WTC11 (cell line): Measurements from ENCODE around the gene CALN1. TPM values are rescaled to one million over a fixed set of nuclear protein-coding genes. Genes with fewer than 3 reads are reported as not detected.

Experiments
- ATAC-seq: fragments of 200-7000 bp; cut with Tn5 transposase; 2 replicates; pipeline ENCODE4 v1.10.0; 2021; ENCODE audit warnings: mild to moderate bottlenecking, moderate library complexity
- CTCF ChIA-PET: fragments of 300-600 bp; sonication (Branson Sonifier 250); formaldehyde crosslinking; loops from one replicate; lab custom pipeline; 2021; ENCODE audit warnings: antibody characterized with exemption; lab: Charles Lee
- POLR2A ChIA-PET: fragments of 350-600 bp; sonication (Branson Sonifier 250); formaldehyde crosslinking; loops from one replicate; lab custom pipeline; 2021; ENCODE audit warnings: antibody characterized with exemption; lab: Charles Lee
- DNase-seq: peaks from one replicate; pipeline ENCODE4 v3.0.0; 2021; ENCODE audit warnings: low spot score
- H3K27ac Mint-ChIP-seq: 2 replicates; pipeline ENCODE4 v1.8.0; 2021; ENCODE audit warnings: mixed read lengths
- H3K27me3 Mint-ChIP-seq: 2 replicates; pipeline ENCODE4 v1.8.0; 2021; ENCODE audit warnings: low read depth, mild to moderate bottlenecking, moderate library complexity, mixed read lengths
- H3K36me3 Mint-ChIP-seq: 2 replicates; pipeline ENCODE4 v1.8.0; 2021; ENCODE audit warnings: mixed read lengths
- H3K4me1 Mint-ChIP-seq: 2 replicates; pipeline ENCODE4 v1.8.0; 2022; ENCODE audit warnings: mixed read lengths
- H3K4me3 Mint-ChIP-seq: 2 replicates; pipeline ENCODE4 v1.8.0; 2021; ENCODE audit warnings: mild to moderate bottlenecking, moderate library complexity, mixed read lengths
- H3K9me3 Mint-ChIP-seq: 2 replicates; pipeline ENCODE4 v1.8.0; 2021; ENCODE audit warnings: mixed read lengths
- E2F4 ChIP-seq: sonication (generic); formaldehyde crosslinking; IDR thresholded peaks from 2 replicates; pipeline ENCODE4 v1.8.1; 2022; ENCODE audit warnings: low read depth, mild to moderate bottlenecking, moderate library complexity, missing genetic modification reagents, borderline replicate concordance
- EMX1 ChIP-seq: fragments of 250-450 bp; sonication (Bioruptor Pico); IDR thresholded peaks from 2 replicates; pipeline ENCODE4 v1.8.0; 2021; ENCODE audit warnings: mild to moderate bottlenecking
- KAT7 ChIP-seq: sonication (generic); formaldehyde crosslinking; IDR thresholded peaks from 2 replicates; pipeline ENCODE4 v1.8.1; 2023; ENCODE audit warnings: missing genetic modification reagents, mild to moderate bottlenecking, borderline replicate concordance
- NR1H2 ChIP-seq: sonication (generic); formaldehyde crosslinking; IDR thresholded peaks from 2 replicates; pipeline ENCODE4 v1.9.0; 2021; ENCODE audit warnings: mild to moderate bottlenecking, moderate library complexity, missing genetic modification reagents
- SMAD3 ChIP-seq: sonication (generic); formaldehyde crosslinking; IDR thresholded peaks from 2 replicates; pipeline ENCODE4 v1.8.0; 2022; ENCODE audit warnings: missing genetic modification reagents, mild to moderate bottlenecking, borderline replicate concordance
- ZNF121 ChIP-seq: sonication (generic); formaldehyde crosslinking; IDR thresholded peaks from 2 replicates; pipeline ENCODE4 v1.8.0; 2023; ENCODE audit warnings: missing genetic modification reagents
- ZNF138 ChIP-seq: sonication (generic); formaldehyde crosslinking; conservative IDR thresholded peaks from 2 replicates; pipeline ENCODE4 v1.8.1; 2022; ENCODE audit warnings: mild to moderate bottlenecking, moderate library complexity, missing genetic modification reagents
- ZNF219 ChIP-seq: sonication (generic); formaldehyde crosslinking; IDR thresholded peaks from 2 replicates; pipeline ENCODE4 v1.8.0; 2023; ENCODE audit warnings: missing genetic modification reagents, mild to moderate bottlenecking, borderline replicate concordance
- total RNA-seq: library from RNA; stranded (reverse); gene quantifications from 3 replicates; pipeline ENCODE4 v1.2.3, GENCODE V29; 2021
- TF ChIP-seq, protein P1 (sequence below): fragments of 250-450 bp; sonication (Bioruptor Pico); IDR thresholded peaks from 2 replicates; pipeline ENCODE4 v1.9.0; 2021; ENCODE audit warnings: mild to moderate bottlenecking, borderline replicate concordance
- TF ChIP-seq, protein P2 (sequence below): sonication (generic); formaldehyde crosslinking; IDR thresholded peaks from 2 replicates; pipeline ENCODE4 v1.8.1; 2022; ENCODE audit warnings: mild to moderate bottlenecking, missing genetic modification reagents, moderate library complexity, borderline replicate concordance
- TF ChIP-seq, protein P3 (sequence below): sonication (generic); formaldehyde crosslinking; IDR thresholded peaks from 2 replicates; pipeline ENCODE4 v1.8.1; 2022; ENCODE audit warnings: missing genetic modification reagents, borderline replicate concordance
- TF ChIP-seq, protein P4 (sequence below): fragments of 250-450 bp; sonication (Bioruptor Pico); IDR thresholded peaks from 2 replicates; pipeline ENCODE4 v1.8.0; 2021; ENCODE audit warnings: mild to moderate bottlenecking
- TF ChIP-seq, protein P5 (sequence below): sonication (generic); formaldehyde crosslinking; IDR thresholded peaks from 2 replicates; pipeline ENCODE4 v1.8.0; 2023; ENCODE audit warnings: mild to moderate bottlenecking, missing genetic modification reagents

Gene CALN1
- total RNA-seq, 1 experiment from 2014 or later: 10.5 TPM

DNA sequence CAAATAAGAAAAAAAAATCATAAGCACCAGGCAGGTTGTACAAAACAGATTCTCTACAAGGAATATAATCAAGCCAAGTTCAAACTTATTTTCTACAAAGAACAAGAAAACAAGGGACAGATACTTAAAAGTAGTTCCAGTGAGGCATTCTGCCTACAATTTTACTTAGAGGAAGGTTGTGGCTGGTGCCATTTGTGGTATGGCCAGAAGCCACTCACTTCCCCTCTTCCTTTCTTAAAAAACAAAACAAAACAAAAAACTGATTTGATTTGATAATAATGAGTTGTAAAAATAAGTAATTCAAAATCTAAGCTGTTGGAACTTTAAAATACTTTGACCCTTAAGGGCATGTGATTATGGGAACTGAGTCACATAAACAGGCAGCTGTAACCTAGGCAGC, 420.6 kb downstream of the CALN1 start:
- no peak for DNase-seq

GRCh38 chr7:71990138-71990462, 422.0 kb downstream of the CALN1 start:
- Mint-ChIP-seq H3K27me3 (no peaks in the 10 kb centered on the region; the same call in 1 of the 2 replicates), H3K36me3 (no peaks in the 10 kb centered on the region), H3K9me3 (no peaks in the 10 kb centered on the region), H3K4me3 (no peak overlapping the region), H3K4me1 (peaks cover 10% of the 10 kb centered on the region), H3K27ac (no peak overlapping the region)
- POLR2A ChIA-PET: no interaction called here
- CTCF ChIA-PET: no interaction called here
- no peak for DNase-seq
- no peak for ATAC-seq
- TF ChIP-seq EMX1 (CRISPR knock-in tag) (no peak), SMAD3 (no peak), ZNF138 (CRISPR knock-in tag) (no peak)
- TF ChIP-seq, protein P1, sequence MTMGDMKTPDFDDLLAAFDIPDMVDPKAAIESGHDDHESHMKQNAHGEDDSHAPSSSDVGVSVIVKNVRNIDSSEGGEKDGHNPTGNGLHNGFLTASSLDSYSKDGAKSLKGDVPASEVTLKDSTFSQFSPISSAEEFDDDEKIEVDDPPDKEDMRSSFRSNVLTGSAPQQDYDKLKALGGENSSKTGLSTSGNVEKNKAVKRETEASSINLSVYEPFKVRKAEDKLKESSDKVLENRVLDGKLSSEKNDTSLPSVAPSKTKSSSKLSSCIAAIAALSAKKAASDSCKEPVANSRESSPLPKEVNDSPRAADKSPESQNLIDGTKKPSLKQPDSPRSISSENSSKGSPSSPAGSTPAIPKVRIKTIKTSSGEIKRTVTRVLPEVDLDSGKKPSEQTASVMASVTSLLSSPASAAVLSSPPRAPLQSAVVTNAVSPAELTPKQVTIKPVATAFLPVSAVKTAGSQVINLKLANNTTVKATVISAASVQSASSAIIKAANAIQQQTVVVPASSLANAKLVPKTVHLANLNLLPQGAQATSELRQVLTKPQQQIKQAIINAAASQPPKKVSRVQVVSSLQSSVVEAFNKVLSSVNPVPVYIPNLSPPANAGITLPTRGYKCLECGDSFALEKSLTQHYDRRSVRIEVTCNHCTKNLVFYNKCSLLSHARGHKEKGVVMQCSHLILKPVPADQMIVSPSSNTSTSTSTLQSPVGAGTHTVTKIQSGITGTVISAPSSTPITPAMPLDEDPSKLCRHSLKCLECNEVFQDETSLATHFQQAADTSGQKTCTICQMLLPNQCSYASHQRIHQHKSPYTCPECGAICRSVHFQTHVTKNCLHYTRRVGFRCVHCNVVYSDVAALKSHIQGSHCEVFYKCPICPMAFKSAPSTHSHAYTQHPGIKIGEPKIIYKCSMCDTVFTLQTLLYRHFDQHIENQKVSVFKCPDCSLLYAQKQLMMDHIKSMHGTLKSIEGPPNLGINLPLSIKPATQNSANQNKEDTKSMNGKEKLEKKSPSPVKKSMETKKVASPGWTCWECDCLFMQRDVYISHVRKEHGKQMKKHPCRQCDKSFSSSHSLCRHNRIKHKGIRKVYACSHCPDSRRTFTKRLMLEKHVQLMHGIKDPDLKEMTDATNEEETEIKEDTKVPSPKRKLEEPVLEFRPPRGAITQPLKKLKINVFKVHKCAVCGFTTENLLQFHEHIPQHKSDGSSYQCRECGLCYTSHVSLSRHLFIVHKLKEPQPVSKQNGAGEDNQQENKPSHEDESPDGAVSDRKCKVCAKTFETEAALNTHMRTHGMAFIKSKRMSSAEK: no peak

More for the DNA sequence above, 420.6 kb downstream of the CALN1 start:
- ATAC-seq: no peak
- H3K9me3 Mint-ChIP-seq: no peaks in the 10 kb centered on the region
- H3K4me1 Mint-ChIP-seq: peaks cover 10% of the 10 kb centered on the region
- TF ChIP-seq, protein P2, sequence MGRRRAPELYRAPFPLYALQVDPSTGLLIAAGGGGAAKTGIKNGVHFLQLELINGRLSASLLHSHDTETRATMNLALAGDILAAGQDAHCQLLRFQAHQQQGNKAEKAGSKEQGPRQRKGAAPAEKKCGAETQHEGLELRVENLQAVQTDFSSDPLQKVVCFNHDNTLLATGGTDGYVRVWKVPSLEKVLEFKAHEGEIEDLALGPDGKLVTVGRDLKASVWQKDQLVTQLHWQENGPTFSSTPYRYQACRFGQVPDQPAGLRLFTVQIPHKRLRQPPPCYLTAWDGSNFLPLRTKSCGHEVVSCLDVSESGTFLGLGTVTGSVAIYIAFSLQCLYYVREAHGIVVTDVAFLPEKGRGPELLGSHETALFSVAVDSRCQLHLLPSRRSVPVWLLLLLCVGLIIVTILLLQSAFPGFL (CRISPR knock-in tag): no peak
- TF ChIP-seq, protein P1: no peak
- TF ChIP-seq, protein P3, sequence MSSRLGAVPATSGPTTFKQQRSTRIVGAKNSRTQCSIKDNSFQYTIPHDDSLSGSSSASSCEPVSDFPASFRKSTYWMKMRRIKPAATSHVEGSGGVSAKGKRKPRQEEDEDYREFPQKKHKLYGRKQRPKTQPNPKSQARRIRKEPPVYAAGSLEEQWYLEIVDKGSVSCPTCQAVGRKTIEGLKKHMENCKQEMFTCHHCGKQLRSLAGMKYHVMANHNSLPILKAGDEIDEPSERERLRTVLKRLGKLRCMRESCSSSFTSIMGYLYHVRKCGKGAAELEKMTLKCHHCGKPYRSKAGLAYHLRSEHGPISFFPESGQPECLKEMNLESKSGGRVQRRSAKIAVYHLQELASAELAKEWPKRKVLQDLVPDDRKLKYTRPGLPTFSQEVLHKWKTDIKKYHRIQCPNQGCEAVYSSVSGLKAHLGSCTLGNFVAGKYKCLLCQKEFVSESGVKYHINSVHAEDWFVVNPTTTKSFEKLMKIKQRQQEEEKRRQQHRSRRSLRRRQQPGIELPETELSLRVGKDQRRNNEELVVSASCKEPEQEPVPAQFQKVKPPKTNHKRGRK: no peak
- H3K27ac Mint-ChIP-seq: no peak overlapping the region
- H3K4me3 Mint-ChIP-seq: no peak overlapping the region
- POLR2A ChIA-PET: no interaction called here
- H3K27me3 Mint-ChIP-seq: no peaks in the 10 kb centered on the region; the same call in 1 of the 2 replicates
- H3K36me3 Mint-ChIP-seq: no peaks in the 10 kb centered on the region
- CTCF ChIA-PET: no interaction called here

GRCh38 chr7:71988201-71988600, 423.9 kb downstream of the CALN1 start:
- DNase-seq: no peak
- H3K9me3 Mint-ChIP-seq: no peaks in the 10 kb centered on the region
- H3K4me3 Mint-ChIP-seq: no peak overlapping the region
- POLR2A ChIA-PET: no interaction called here
- CTCF ChIA-PET: interaction anchor here (1.7 kb wide), 1 partner anchor 63 kb away, joined by 5 read pairs; no protein-coding TSS in a partner anchor
- H3K4me1 Mint-ChIP-seq: peaks cover 10% of the 10 kb centered on the region
- H3K27ac Mint-ChIP-seq: no peak overlapping the region
- no peaks in the 10 kb centered on the region; the same call in 1 of the 2 replicates for H3K27me3 Mint-ChIP-seq
- no peaks in the 10 kb centered on the region for H3K36me3 Mint-ChIP-seq
- ATAC-seq: no peak
- TF ChIP-seq NR1H2 (CRISPR knock-in tag) (no peak), ZNF219 (CRISPR knock-in tag) (no peak), E2F4 (no peak), ZNF121 (CRISPR knock-in tag) (no peak), KAT7 (CRISPR knock-in tag) (no peak)
- TF ChIP-seq, protein P4, sequence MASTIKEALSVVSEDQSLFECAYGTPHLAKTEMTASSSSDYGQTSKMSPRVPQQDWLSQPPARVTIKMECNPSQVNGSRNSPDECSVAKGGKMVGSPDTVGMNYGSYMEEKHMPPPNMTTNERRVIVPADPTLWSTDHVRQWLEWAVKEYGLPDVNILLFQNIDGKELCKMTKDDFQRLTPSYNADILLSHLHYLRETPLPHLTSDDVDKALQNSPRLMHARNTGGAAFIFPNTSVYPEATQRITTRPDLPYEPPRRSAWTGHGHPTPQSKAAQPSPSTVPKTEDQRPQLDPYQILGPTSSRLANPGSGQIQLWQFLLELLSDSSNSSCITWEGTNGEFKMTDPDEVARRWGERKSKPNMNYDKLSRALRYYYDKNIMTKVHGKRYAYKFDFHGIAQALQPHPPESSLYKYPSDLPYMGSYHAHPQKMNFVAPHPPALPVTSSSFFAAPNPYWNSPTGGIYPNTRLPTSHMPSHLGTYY (CRISPR knock-in tag): no peak
- TF ChIP-seq, protein P5, sequence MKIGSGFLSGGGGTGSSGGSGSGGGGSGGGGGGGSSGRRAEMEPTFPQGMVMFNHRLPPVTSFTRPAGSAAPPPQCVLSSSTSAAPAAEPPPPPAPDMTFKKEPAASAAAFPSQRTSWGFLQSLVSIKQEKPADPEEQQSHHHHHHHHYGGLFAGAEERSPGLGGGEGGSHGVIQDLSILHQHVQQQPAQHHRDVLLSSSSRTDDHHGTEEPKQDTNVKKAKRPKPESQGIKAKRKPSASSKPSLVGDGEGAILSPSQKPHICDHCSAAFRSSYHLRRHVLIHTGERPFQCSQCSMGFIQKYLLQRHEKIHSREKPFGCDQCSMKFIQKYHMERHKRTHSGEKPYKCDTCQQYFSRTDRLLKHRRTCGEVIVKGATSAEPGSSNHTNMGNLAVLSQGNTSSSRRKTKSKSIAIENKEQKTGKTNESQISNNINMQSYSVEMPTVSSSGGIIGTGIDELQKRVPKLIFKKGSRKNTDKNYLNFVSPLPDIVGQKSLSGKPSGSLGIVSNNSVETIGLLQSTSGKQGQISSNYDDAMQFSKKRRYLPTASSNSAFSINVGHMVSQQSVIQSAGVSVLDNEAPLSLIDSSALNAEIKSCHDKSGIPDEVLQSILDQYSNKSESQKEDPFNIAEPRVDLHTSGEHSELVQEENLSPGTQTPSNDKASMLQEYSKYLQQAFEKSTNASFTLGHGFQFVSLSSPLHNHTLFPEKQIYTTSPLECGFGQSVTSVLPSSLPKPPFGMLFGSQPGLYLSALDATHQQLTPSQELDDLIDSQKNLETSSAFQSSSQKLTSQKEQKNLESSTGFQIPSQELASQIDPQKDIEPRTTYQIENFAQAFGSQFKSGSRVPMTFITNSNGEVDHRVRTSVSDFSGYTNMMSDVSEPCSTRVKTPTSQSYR: no peak
